ENCODE measurements around the gene ST3GAL5.

GRCh38 chr2:85810371-85811179, 78.2 kb downstream of the ST3GAL5 start:
- no peak for TF ChIP-seq EZH2 (IDR thresholded peaks at IDR 0.05; ENCODE audit: low read length, missing control alignments)
- TF ChIP-seq CTCF (conservative IDR thresholded peaks at IDR 0.05 in 1 of 2, IDR thresholded peaks at IDR 0.05 in 1 of 2; ENCODE audit: low read depth in 1 of 2, low read length in 2 of 2) = no peak

Measured in fibroblast of lung (primary cell).